Mammary epithelial cell (primary cell): Measurements from ENCODE around the gene TOMM5.

Experiments used
- EZH2 ChIP-seq: IDR thresholded peaks from 2 replicates; pipeline ENCODE4 v1.6.1; 2012; ENCODE audit warnings: low read length, inconsistent platforms, borderline replicate concordance
- TF ChIP-seq, protein P1 (sequence below), 2 donors: IDR thresholded peaks in 1 of 2; conservative IDR thresholded peaks in 1 of 2; 2 replicates each; pipeline ENCODE4 v1.5.1; 2011 to 2012; ENCODE audit warnings: inconsistent platforms in 2 of 2, low read length in 2 of 2, mild to moderate bottlenecking in 2 of 2, control low read depth in 1 of 2, low read depth in 1 of 2; ENCODE audit not compliant: insufficient read depth in 1 of 2; ENCODE audit errors: extremely low read depth in 1 of 2

DNA sequence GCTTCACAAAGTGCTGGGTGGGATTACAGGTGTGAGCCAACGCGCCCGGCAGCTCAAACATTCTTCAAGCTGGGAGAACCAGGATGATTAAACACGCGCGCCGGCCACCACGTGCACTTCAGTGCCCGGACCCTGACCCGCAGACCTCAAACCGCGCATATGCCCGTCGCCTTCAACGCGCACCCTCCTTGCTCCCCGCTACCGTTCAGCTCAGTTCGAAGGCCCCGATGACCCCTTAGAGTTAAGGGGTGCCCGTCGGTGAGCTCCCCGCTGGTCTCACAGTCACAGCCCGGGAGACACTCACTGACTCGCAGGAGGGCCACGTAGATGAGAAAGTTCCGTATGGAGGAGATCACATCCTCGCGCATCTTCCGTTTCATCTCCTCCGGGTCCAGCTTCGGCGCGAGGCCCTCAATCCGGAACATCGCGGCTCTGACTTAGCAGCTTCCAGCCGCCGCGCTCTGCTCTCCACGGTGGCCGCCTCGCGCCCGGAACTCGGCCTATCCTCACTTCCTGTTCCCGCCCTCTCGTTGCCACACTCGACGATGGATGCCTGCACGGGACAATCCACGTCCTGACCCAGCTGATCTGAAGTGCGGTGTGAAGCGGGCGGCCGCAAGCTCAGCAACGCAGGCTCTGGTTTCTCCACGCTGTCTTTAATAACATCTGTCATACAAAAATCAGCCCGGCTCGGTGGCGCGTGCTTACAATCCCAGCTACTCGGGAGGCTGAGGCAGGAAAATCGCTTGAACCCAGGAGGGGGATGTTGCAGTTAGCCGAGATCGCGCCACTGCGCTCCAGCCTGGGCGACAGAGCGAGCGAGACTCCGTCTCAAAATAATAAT, at the start of gene TOMM5:
- TF ChIP-seq, protein P1, sequence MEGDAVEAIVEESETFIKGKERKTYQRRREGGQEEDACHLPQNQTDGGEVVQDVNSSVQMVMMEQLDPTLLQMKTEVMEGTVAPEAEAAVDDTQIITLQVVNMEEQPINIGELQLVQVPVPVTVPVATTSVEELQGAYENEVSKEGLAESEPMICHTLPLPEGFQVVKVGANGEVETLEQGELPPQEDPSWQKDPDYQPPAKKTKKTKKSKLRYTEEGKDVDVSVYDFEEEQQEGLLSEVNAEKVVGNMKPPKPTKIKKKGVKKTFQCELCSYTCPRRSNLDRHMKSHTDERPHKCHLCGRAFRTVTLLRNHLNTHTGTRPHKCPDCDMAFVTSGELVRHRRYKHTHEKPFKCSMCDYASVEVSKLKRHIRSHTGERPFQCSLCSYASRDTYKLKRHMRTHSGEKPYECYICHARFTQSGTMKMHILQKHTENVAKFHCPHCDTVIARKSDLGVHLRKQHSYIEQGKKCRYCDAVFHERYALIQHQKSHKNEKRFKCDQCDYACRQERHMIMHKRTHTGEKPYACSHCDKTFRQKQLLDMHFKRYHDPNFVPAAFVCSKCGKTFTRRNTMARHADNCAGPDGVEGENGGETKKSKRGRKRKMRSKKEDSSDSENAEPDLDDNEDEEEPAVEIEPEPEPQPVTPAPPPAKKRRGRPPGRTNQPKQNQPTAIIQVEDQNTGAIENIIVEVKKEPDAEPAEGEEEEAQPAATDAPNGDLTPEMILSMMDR (conservative IDR thresholded peaks at IDR 0.05 in 1 of 2, IDR thresholded peaks at IDR 0.05 in 1 of 2; ENCODE audit: extremely low read depth in 1 of 2, insufficient read depth in 1 of 2, low read depth in 1 of 2, low read length in 2 of 2) = no peak
- TF ChIP-seq EZH2 = no peak
